H1 (cell line): Measurements from ENCODE around the gene SLCO4C1. TPM values are rescaled to one million over a fixed set of nuclear protein-coding genes. Genes with fewer than 3 reads are reported as not detected.

ENCODE experiments used
- CBX5 ChIP-seq: fragments of 300-800, 300-1000 bp; sonication (generic); IDR thresholded peaks from 2 replicates; pipeline ENCODE4 v1.7.1; 2016; ENCODE audit warnings: antibody characterized with exemption, low read length, low read depth
- CHD2 ChIP-seq: IDR thresholded peaks from 2 replicates; pipeline ENCODE4 v1.6.1; 2012; ENCODE audit warnings: low read length, improper control_type of control experiment
- KDM1A ChIP-seq: fragments of 200-600, 300-600 bp; sonication (generic); IDR thresholded peaks from 2 replicates; pipeline ENCODE4 v1.7.1; 2016; ENCODE audit warnings: mild to moderate bottlenecking, low read length, borderline replicate concordance
- RAD21 ChIP-seq, 2 experiments: IDR thresholded peaks in 1 of 2; conservative IDR thresholded peaks in 1 of 2; 2 replicates each; pipeline ENCODE4 v1.6.1; 2011; ENCODE audit warnings: low read depth in 2 of 2, low read length in 2 of 2, improper control_type of control experiment in 1 of 2, inconsistent platforms in 1 of 2, mild to moderate bottlenecking in 1 of 2, moderate library complexity in 1 of 2
- SIX5 ChIP-seq: IDR thresholded peaks from 2 replicates; pipeline ENCODE4 v1.6.1; 2011; ENCODE audit warnings: mild to moderate bottlenecking, low read depth, low read length
- SRF ChIP-seq: IDR thresholded peaks from 2 replicates; pipeline ENCODE4 v1.6.1; 2011; ENCODE audit warnings: mild to moderate bottlenecking, low read depth, low read length, moderate library complexity
- TAF1 ChIP-seq: IDR thresholded peaks from 2 replicates; pipeline ENCODE4 v1.6.1; 2011; ENCODE audit warnings: mild to moderate bottlenecking, low read depth, low read length
- polyA plus RNA-seq, 7 experiments: library from polyadenylated mRNA; depleted of rRNA in 3 of 7; stranded (reverse) in 5 of 7; unstranded in 2 of 7; fragments of >200 nt in 5 of 7; fragments of 200-250 nt in 2 of 7; gene quantifications; 1 replicate in 5 of 7; 2 replicates in 1 of 7; 4 replicates in 1 of 7; pipeline versions ENCODE4 v1.2.1 to v1.2.3, GENCODE V29; 2011 to 2013; ENCODE audit warnings: missing spikeins in 2 of 7, mixed read lengths in 2 of 7
- total RNA-seq: library from RNA; stranded (reverse); fragmentation: NEBNext Ultra II Directional; extraction: Animal tissue kit (Norgen Biotek cat#: 25700); gene quantifications from 2 replicates; pipeline ENCODE4 v1.2.1, GENCODE V29; 2021
- TF ChIP-seq, protein P1 (sequence below), 3 experiments: IDR thresholded peaks; 1 replicate in 2 of 3; 2 replicates in 1 of 3; pipeline versions ENCODE4 v1.5.1 to v1.6.1; 2011; ENCODE audit warnings: low read length in 3 of 3, mild to moderate bottlenecking in 3 of 3, inconsistent platforms in 2 of 3, low read depth in 1 of 3, moderate library complexity in 1 of 3; ENCODE audit not compliant: insufficient read depth in 1 of 3; ENCODE audit errors: control extremely low read depth in 1 of 3

The SLCO4C1 gene
- total and polyA plus RNA-seq, 2 of the 8 experiments (the other 6 are each of a cell fraction or from before 2014, with no cell fraction given) = 1.3 to 4.9 TPM

GRCh38 chr5:102312586-102313370 lies 16.7 kb upstream of the SLCO4C1 start (continued):
- TF ChIP-seq, protein P1, sequence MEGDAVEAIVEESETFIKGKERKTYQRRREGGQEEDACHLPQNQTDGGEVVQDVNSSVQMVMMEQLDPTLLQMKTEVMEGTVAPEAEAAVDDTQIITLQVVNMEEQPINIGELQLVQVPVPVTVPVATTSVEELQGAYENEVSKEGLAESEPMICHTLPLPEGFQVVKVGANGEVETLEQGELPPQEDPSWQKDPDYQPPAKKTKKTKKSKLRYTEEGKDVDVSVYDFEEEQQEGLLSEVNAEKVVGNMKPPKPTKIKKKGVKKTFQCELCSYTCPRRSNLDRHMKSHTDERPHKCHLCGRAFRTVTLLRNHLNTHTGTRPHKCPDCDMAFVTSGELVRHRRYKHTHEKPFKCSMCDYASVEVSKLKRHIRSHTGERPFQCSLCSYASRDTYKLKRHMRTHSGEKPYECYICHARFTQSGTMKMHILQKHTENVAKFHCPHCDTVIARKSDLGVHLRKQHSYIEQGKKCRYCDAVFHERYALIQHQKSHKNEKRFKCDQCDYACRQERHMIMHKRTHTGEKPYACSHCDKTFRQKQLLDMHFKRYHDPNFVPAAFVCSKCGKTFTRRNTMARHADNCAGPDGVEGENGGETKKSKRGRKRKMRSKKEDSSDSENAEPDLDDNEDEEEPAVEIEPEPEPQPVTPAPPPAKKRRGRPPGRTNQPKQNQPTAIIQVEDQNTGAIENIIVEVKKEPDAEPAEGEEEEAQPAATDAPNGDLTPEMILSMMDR (IDR thresholded peaks at IDR 0.05; ENCODE audit: control extremely low read depth in 1 of 3, insufficient read depth in 1 of 3, low read depth in 1 of 3, low read length in 3 of 3) = no peak
- TF ChIP-seq CHD2 = no peak
- TF ChIP-seq KDM1A = no peak
- no peak for TF ChIP-seq TAF1
- no peak for TF ChIP-seq CBX5
- TF ChIP-seq SIX5 = no peak
- no peak for TF ChIP-seq SRF
- no peak for TF ChIP-seq RAD21 (IDR thresholded peaks at IDR 0.05 in 1 of 2, conservative IDR thresholded peaks at IDR 0.05 in 1 of 2; ENCODE audit: low read depth in 2 of 2, low read length in 2 of 2)
